ENCODE data around the gene PUS1. TPM values are rescaled to one million over a fixed set of nuclear protein-coding genes. Genes with fewer than 3 reads are reported as not detected.

PUS1 gene
- total and polyA plus RNA-seq, 2 of the 8 experiments (the other 6 are each of a cell fraction or from before 2014, with no cell fraction given) = 48.1 to 81.2 TPM

- FAIRE-seq (no peak), DNase-seq (ENCODE audit: low read depth in 1 of 2, low spot score in 2 of 2) (no peak)
- H4K5ac ChIP-seq (ENCODE audit: insufficient read length, low read depth, low read length) = no peak overlapping the region
- no peak overlapping the region for H3K18ac ChIP-seq (ENCODE audit: extremely low read depth, low read length)
- H3K4me1 ChIP-seq (replicated peaks in 1 of 4; ENCODE audit: control insufficient read depth in 3 of 4, insufficient read depth in 4 of 4, low read length in 3 of 4) = peaks cover 0 to 16% (median 15%) of the 10 kb centered on the region in 4 experiments; a peak in 6 of 7 replicates
- no peak overlapping the region for H2BK12ac ChIP-seq (ENCODE audit: low read depth, low read length)
- H2BK120ac ChIP-seq (replicated peaks; ENCODE audit: low read depth, low read length) = no peak overlapping the region
- H3K9me3 ChIP-seq (ENCODE audit: insufficient read depth in 2 of 2, low read depth in 1 of 2, low read length in 1 of 2) = no peaks in the 10 kb centered on the region
- H3K4me2 ChIP-seq (ENCODE audit: insufficient read depth in 1 of 2, low read depth in 2 of 2, low read length in 2 of 2) = no peak overlapping the region
- H4K91ac ChIP-seq (replicated peaks; ENCODE audit: insufficient read length, low read length) = no peak overlapping the region
- H3K23ac ChIP-seq (ENCODE audit: insufficient read length) = no peak overlapping the region
- H2BK20ac ChIP-seq (ENCODE audit: low read length) = no peak overlapping the region
- POLR2A ChIA-PET (ENCODE audit: partially characterized antibody) = interaction anchor here (0.6 to 2.6 kb wide), 6 partner anchors 14 to 180 kb away, joined by 3 to 10 read pairs (median 5); partner anchors contain the start of gene PUS1
- H2AFZ ChIP-seq (ENCODE audit: low read length) = no peak overlapping the region
- H4K8ac ChIP-seq (ENCODE audit: extremely low read depth, insufficient read depth, low read length) = peak overlapping the region; percentile 45; the same call in 1 of the 2 replicates
- no peak overlapping the region for H3K14ac ChIP-seq (ENCODE audit: insufficient read length)
- H3K4me3 ChIP-seq (ENCODE audit: extremely low read depth in 1 of 4, insufficient read depth in 2 of 4, low read depth in 3 of 4, low read length in 4 of 4) = no peak overlapping the region
- WGBS, 2 experiments (ENCODE audit: extremely low coverage in 1 of 2, insufficient coverage in 1 of 2, insufficient read length in 1 of 2, insufficient replicate concordance in 2 of 2, low coverage in 1 of 2, low lambda C conversion rate in 2 of 2, missing lambda C conversion rate in 1 of 2) = 93% methylated on average over 9 of the region's 9 CpGs; no CpG with 5 or more reads in 1 of the 2 experiments
- H3K27me3 ChIP-seq (replicated peaks in 1 of 4; ENCODE audit: control insufficient read depth in 3 of 4, extremely low read depth in 1 of 4, insufficient read depth in 3 of 4, low read length in 3 of 4) = no peaks in the 10 kb centered on the region
- H3K79me2 ChIP-seq (ENCODE audit: control insufficient read depth in 1 of 2, insufficient read depth in 2 of 2, low read length in 2 of 2) = peaks cover 0 to 46% of the 10 kb centered on the region in 2 experiments; a peak in 1 of 4 replicates
- no peak overlapping the region for H3K27ac ChIP-seq (ENCODE audit: low read depth, low read length)
- H3K9ac ChIP-seq (replicated peaks in 1 of 4; ENCODE audit: extremely low read depth in 1 of 4, low read depth in 3 of 4, low read length in 3 of 4) = no peak overlapping the region
- H2AK5ac ChIP-seq (ENCODE audit: low read depth, low read length) = no peak overlapping the region
- H3K36me3 ChIP-seq (ENCODE audit: control insufficient read depth in 2 of 4, insufficient read depth in 4 of 4, low read length in 3 of 4) = peaks cover 0 to 7% (median 3%) of the 10 kb centered on the region in 4 experiments; a peak in 3 of 8 replicates
- H3K4ac ChIP-seq (replicated peaks; ENCODE audit: insufficient read length, low read depth, low read length) = no peak overlapping the region
- peaks cover 11% of the 10 kb centered on the region for H3K79me1 ChIP-seq (ENCODE audit: low read depth, low read length)
- peaks cover 17 to 25% of the 10 kb centered on the region in 2 experiments for H4K20me1 ChIP-seq (replicated peaks in 1 of 2; ENCODE audit: control insufficient read depth in 1 of 2, insufficient read depth in 2 of 2, low read length in 2 of 2)
- no peak overlapping the region for H2BK5ac ChIP-seq (ENCODE audit: low read depth, low read length)
- TF ChIP-seq CREB1 (IDR thresholded peaks at IDR 0.05) (no peak), EP300 (IDR thresholded peaks at IDR 0.05; ENCODE audit: borderline replicate concordance in 1 of 2, low read depth in 2 of 2, low read length in 2 of 2) (no peak), ASH2L (IDR thresholded peaks at IDR 0.05; ENCODE audit: low read length) (no peak), CBX5 (IDR thresholded peaks at IDR 0.05; ENCODE audit: low read depth, low read length) (no peak), RNF2 (IDR thresholded peaks at IDR 0.05; ENCODE audit: borderline replicate concordance, low read depth, low read length, missing control alignments, poor library complexity, severe bottlenecking) (no peak), YY1 (IDR thresholded peaks at IDR 0.05; ENCODE audit: low read depth, low read length) (no peak), TBP (IDR thresholded peaks at IDR 0.05; ENCODE audit: low read depth, low read length) (no peak), MAFK (IDR thresholded peaks at IDR 0.05; ENCODE audit: low read depth, low read length) (no peak), CHD2 (IDR thresholded peaks at IDR 0.05; ENCODE audit: low read length) (no peak)
- H2BK15ac ChIP-seq (ENCODE audit: low read length) = no peak overlapping the region
- CTCF ChIA-PET (ENCODE audit: partially characterized antibody) = no interaction called here
- H3K23me2 ChIP-seq (ENCODE audit: low read depth, low read length) = peaks cover 9% of the 10 kb centered on the region; the same call in 1 of the 2 replicates
- no peak overlapping the region for H3K56ac ChIP-seq (replicated peaks; ENCODE audit: insufficient read length, low read depth, low read length)
These were observed 31.2 kb upstream of the PUS1 start for GRCh38 chr12:131897875-131898274.
